Activated CD8-positive, alpha-beta memory T cell treated with anti-CD3 and anti-CD28 coated beads, Interleukin-2, amount 50 U/mL, for 48 hours (primary cell): ENCODE measurements around the gene KLHL22.
"Not testable (repeated sequence)": the region's sequence is repeated elsewhere in the genome, so short reads cannot be mapped to it uniquely, and the experiment has no call there.

Source experiments
- DNase-seq: peaks from one replicate; pipeline ENCODE4 v3.0.0-alpha.2; 2020

KLHL22 gene, protein sequence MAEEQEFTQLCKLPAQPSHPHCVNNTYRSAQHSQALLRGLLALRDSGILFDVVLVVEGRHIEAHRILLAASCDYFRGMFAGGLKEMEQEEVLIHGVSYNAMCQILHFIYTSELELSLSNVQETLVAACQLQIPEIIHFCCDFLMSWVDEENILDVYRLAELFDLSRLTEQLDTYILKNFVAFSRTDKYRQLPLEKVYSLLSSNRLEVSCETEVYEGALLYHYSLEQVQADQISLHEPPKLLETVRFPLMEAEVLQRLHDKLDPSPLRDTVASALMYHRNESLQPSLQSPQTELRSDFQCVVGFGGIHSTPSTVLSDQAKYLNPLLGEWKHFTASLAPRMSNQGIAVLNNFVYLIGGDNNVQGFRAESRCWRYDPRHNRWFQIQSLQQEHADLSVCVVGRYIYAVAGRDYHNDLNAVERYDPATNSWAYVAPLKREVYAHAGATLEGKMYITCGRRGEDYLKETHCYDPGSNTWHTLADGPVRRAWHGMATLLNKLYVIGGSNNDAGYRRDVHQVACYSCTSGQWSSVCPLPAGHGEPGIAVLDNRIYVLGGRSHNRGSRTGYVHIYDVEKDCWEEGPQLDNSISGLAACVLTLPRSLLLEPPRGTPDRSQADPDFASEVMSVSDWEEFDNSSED

DNA sequence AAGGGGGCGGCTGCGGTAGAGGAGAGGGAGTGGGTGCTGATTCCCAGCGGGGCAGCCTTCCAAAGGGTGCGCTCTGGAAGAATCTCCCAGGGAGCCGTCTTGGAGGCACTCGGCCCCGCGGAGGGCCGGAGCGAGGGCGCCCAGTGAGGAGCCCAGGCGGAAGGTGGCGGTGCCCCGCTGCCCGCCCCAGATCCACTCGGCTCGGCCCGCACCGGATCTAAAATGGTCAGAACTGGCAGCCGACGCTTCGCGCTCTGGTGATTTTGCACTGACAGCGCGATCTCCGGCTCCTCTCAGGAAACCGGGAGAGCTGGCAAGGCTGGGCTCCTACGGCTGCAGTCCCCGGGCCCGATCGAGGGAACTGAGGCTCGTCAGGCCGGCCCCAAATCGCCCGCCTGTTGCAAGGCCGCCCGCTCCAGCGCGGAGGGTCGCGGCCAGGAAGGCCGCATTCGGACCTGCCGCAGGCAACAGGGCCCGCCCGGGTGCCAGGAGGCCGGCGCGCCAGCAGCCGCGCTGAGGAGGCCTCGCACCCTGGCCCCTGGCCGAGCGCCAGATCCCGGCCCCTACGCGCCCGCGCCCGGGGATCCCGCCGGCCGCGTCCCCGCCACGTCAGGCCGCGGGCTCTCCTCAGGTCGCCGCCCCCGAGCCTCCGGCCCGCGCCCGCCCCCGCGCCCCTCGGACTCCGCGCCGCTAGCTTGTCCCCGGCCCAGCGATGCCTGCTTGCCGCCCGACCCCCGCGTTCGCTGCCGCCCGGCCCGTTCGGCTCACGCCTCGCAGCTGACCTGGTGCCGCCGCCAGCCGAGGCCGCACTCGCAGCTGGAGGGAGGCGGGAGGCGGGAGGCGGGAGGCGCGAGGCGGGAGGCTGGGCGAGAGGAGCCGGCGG, at the start of gene KLHL22:
TSS of gene KLHL22 (minus strand) at position 818 of the 883 bp plus-strand sequence. CDS start 6,584 bp downstream, outside the sequence.
- DNase-seq, result peak; percentile 70

DNA sequence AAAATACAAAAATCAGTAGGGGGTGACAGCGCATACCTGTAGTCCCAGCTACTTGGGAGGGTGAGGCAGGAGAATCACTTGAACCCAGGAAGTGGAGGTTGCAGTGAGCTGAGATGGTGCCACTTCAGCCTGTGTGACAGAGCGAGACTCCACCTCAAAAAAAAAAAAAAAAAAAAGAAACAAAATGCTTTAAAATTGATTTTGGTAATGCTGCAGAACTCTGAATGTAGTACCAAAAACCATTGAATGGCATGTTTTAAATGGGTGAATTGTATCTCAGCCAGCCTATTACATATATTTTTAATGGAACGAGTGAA, 49.7 kb upstream of the KLHL22 start:
- not testable (repeated sequence) for DNase-seq

DNA sequence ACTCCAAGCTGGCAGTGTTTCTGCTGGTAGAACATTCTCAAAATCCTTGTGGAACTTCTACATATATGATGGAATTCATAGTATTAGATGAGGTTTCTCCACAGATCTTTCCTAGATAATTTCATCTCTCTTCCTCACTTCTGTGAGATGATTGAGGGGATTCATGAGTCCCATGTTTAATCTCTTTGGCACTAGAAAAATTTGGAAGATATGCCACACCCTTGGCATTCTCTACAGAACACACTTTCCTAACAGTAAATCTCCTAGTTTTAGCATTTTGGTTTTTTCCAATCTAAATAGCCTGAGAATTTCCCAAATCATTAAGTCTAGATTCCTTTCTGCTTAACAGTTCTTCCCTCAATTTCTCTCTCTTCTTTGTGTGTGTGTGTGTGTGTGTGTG, 47.1 kb upstream of the KLHL22 start:
- no peak for DNase-seq

DNA sequence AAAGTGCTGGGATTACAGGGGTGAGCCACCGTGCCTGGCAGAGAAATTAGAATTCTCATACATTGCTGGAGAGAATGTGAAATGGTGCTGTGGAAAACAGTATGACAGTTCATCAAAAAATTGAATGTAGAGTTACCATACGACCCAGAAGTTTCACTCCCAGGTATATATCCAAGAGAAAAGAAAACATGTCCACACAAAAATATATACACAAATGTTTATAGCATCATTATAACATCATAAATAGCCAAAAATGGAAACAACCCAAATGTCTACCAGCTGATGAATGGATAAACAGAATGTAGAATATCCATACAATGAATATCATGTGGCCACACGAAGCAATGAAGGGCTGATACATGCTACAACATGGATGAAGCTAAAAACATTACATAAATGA, 46.5 kb upstream of the KLHL22 start:
- no peak for DNase-seq

DNA sequence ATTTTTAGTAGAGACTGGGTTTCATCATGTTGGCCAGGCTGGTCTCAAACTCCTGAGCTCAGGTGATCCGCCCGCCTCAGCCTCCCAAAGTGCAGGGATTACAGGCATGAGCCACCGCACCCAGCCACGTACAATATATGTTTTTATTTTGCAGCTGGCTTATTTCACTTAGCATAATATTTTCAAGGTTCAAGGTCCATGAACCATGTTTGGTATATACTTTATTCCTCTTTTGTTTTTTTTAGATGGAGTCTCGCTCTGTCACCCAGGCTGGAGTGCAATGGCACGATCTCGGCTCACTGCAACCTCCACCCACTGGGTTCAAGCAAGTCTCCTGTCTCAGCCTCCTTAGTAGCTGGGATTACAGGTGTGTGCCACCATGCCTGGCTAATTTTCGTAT, 43.3 kb upstream of the KLHL22 start:
- not testable (repeated sequence) for DNase-seq

DNA sequence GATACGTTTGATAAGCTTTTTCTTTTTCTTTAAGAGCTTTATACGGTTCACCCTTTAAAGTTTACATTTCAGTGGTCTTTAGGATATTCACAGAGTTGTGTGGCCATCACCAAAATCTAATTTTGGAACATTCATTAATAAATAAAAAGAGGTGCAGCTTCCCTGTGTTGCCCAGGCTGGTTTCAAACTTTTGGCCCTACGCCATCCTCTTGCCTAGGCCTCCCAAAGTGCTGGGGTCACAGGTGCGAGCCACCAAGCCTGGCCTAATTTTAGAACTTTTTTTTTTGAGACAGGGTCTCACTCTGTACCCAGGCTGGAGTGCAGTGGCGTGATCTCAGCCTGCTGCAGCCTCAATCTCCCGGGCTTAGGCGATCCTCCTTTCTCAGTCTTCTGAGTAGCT, 42.4 kb upstream of the KLHL22 start:
- DNase-seq, result no peak

DNA sequence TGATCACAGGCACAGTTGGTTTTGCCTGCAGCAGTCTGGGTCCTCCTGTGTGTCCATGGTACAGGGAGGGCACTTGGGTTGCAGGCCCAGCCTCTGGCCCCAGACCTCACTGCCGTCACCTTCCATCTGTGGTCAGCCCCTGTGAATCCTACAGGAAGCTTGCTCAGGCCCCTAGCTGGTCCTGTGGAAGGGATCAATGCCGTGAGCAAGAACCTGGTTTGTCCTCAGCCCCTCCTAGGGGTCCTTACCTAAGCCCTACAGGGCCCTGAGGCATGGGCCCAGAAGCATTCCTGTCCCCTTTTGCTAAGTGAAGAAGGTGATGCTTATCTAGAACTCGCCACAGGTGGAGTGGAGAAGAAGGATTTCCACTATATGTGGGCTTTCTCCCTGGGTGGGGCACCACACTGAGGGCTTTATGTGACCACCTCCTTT, 41.7 kb upstream of the KLHL22 start:
- DNase-seq, result no peak

DNA sequence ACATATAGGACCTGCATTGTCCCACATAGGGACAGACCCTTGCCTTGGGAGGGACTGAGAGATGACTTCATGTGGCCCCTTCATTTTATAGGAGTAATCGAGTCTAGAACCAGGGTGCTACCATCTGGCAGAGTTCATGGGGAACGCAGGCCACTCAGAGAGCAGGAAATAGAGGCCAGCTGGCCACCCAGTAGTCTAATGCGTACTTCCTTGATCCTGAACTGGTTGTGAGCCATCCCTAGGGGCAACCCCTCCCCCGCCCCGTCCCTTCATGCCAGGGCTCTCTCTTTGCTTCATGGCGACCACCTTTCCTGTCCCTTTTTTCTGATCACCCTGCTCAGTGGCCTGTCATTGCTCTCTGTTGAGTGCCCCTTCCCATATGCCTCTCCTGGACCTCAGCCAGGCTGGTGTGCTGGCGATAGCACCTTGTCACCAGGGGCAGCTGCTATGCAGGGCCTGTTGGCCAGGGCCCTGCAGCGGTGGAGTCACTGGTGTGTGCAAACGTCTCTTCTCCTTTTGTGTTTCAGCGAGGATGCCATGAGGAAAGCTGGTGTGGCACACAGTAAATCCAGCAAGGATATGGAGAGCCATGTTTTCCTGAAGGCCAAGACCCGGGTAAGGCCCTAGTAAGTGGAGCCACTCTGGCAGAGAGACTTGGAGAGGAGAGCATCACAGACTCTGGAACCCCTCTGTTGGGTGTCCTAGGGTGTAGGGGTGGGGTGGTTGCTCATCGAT, 41.2 kb upstream of the KLHL22 start:
- DNase-seq, result no peak

DNA sequence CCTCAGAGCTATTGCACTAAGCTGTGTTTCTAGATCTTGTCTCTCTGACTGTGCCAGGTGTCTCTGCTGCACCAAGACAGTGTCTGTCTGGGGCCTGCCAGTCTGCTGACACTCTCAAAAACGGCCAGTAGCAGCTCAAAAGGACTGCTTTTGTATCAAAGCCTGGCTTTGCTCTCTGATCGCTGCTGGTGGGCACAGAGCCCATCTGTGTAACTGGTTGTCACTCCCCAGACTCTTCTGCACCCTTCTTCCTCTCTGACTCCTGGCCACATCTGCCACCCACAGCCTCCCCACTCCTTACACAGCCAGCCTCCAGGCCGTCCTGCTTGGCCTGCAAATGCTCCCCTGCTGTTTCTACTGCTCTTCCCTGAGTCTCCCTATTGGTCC, 38.3 kb upstream of the KLHL22 start:
- DNase-seq, result no peak

DNA sequence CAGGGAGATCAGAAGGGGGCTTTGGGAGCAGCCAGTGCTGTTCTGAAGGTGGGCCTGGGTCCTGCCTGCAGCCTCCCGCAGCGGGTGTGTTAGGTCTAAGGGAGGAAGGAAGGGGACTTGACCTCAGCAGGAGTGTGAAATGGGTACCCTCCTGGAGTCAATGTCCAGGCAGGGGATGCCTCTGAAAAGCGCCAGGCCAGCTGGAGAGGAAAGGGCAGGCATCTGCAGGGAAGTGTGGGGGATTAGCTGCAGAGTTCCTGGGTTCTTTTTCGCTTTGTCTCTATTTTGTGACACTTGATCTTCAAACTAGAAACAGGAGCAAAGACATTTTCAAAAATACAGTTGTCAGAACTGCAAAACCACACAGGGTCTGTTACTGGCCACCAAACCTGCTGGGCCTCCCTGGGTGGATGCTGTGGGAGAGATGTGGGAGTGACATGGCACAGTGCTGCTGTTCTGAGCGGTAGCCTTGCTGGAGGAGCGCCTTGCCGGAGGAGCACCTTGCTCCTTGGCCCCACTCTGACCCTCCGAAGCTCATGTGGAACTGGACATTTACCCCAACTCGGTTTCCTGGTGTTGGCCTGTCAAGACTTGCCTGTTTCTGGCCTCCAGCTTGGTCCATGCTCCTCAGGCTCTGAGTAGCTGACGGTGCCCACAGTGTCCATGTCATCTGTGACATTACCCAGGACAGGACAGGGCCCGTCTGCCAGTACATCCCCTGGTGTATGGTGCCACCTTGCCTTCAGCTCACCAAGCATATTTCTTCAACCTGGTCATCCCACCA, 37.7 kb upstream of the KLHL22 start:
- no peak for DNase-seq

DNA sequence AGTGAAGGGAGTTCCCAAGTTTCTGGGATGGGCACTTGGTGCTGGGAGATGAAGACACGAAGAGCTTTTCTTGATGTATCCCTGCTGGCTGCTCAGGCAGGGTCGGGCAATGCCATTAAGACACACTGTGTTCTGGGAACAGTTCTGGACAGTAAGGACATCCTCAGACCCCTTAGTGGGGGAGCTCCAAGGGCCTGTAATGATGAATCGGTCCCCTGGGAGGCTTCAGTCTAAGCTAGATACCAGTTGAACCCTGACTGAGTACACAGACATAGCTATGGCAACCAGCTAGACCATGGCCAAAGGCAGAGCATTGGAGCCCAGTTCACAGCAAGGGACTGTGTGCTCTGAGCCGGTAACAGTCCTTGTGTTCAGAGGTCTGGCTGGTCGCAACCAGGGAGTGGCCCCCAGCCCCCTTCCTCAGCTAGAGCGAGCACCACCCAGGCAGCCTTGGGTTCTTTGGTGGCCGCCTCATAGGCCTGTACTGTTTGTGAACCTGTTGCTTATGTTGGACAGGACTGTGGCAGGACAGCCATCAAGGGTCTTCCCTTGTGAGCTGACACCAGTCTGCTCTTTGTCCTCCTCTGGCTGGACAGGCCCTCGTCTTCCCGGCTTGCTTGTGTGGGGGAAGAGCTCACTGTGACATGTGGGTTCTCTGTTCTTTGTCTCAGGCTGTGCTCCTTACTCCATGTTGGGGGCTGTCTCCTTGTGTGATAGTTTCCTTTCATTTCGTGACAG, 36.8 kb upstream of the KLHL22 start:
- no peak for DNase-seq

DNA sequence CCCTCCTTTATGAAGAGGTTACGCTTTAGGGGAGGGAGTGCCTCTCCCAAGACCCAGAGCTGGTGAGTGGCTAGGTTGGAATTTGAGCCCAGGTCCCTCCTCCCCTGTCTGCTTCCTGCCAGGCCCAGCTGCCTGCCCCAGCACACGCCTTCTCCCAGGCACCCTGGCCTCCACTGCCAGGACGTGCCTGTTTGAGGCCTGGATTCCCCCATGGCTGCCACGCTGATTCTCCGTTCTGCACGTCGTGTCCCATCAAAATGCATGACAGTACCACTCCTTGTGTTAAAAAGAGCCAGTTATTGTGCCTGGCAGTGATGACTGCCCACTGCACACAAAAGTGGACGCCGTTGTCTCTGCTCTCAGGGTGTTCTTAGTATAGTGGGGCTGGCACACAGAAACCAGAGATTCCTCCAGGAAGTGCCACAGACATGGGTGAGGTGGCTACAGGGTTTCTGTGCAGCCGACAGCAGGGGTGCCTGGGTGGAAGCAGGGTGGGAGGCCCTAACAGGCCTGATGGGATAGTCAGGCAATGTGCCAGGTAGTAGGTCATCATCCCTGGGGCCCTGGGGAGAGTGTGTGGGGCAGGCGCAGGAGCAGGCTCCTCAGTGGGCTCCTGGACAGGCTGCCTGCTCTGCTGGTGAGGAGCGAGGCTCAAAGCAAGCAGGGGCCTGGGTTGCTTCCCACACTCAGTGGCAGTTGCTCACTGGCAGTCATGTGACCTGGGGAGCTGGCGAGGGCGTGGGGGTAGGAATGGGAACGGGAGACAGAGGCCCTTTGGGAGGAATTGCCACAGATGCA, 36.0 kb upstream of the KLHL22 start:
- DNase-seq, result no peak

DNA sequence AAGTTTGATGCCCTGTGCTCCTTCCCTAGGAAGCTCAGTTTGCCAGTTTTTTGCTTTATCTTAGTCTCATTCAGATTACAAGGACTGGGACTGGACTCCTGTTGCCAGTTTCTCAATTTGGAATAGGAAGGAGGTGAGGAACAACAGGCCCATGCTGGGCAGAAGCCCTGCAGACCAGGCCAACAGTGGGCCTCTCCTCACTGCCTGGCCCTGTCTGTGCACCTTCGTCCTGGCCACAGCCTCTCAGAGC, 35.5 kb upstream of the KLHL22 start:
- DNase-seq, result no peak

DNA sequence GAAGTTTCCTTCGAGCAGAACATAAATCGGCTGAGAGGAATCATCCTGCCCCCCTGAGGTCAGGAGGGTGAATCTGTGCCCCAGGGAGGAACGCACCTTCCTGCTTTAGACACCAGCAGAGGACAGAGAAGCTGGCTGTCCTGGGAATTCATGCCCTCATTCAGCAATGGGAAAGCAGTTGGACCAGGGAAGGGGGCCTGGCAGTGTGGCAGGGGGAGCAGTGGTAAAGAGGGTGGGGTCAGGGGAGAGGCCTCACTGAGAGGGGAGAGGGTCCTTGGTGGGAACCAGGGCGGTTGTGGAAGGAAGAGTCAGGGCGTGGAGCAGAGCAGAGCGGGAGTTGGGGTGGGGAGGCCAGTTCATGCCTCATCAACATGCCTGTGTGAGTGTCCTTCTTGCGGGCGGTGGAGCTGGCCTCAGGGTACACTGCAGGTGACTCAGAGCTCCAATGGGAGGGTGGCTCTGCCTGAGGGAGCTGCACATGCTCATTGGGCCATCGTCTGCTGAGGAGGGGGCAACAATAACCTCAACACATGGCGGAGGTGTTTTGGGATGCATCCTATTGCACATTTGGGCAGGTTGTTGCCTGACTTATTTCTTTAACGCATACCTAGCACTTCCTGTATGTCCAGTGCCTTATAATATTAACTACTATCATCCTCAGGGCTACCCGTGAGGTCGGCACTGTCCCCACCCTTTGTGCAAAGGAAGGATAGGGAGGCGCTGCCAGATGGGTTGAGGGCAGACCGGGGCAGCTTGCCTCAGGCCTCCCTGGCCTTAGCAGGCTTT, 35.0 kb upstream of the KLHL22 start:
- DNase-seq, result no peak

DNA sequence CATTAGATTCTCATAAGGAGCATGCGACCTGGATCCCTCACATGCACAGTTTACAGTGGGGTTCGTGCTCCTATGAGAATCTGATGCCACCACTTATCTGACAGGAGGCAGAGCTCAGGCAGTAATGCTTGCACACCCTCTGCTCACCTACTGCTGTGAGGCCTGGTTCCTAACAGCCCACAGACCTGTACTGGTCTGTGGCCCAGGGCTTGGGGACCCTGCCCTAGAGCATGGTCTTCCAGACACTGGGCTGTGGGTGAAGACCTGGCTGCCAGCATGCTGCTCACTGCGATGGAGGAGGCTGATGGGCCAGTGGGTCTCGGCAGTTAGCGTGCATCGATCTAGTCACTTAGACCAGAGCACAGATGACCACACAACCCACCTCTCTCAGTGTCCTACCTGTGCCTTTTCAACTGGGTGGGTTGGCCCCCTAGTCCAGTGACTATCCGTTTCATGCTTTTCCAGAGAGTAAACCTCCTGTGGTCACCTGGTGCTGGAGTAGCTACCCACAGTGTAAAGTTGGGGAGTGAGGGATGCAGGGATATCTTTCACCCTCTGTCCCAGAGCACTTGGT, 32.9 kb upstream of the KLHL22 start:
- DNase-seq, result no peak

DNA sequence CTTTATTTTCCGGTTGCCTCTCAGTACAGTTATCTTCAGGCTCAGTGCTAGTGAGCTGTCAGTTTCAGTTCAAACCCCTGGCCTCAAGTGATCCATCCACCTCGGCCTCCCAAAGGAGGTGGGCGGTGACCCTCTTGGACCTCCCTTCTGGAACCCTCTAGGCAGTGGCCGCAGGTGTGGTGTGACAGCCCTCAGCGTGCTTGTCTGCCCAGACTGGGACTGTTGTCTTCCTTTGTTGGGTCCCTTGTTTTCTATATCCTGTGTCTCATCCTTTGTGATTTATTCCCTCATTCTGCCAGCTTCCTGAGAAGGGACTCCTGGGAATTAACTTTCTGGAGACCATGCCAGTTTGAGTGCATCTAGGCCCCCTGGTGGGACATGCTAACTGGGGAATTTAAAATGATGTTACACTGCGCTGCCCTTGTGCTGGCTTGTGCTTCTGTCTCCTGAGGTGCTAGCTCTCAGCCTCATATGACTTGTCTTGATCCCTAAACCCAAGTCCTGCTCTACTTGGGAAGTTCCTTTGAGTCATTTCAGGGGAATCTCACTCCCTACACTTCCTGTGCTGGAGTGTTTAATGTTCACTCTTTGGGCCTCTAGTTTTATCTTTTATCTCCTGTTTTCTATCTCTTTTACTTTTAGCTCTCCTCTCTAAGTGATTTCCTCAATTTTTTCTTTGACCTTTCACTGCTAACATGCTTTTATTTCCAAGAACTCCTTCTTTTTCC, 31.2 kb upstream of the KLHL22 start:
- no peak for DNase-seq

DNA sequence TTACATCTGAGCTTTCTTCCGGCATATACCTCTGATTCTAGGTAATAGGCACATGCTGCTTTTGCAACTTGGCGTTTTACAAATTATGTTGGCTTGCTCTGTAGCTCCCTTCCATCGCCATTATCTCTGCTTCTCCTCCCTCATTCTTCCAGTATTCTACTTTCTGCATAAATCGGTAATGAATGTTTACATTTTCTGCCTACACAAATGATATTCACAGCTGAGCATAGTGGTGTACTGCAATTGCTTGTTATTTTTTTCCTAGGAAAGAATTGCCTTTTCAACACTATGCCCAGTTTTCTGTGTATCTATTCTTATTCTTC, 30.7 kb upstream of the KLHL22 start:
- no peak for DNase-seq

DNA sequence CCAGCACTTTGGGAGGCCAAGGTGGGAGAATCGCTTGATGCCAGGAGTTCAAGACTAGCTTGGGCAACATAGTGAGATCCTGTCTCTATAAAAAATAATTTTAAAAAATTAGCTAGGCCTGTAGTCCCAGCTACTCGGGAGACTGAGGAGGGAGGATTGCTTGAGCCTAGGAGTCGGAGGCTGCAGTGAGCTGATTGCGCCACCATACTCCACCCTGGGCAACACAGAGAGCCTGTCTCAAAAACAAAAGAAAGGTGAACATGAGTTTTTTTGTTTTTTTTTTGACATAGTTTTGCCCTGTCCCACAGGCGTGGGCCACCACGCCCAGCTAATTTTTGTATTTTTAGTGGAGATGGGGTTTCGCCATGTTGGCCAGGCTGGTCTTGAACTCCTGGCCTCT, 29.5 kb upstream of the KLHL22 start:
- no peak for DNase-seq

DNA sequence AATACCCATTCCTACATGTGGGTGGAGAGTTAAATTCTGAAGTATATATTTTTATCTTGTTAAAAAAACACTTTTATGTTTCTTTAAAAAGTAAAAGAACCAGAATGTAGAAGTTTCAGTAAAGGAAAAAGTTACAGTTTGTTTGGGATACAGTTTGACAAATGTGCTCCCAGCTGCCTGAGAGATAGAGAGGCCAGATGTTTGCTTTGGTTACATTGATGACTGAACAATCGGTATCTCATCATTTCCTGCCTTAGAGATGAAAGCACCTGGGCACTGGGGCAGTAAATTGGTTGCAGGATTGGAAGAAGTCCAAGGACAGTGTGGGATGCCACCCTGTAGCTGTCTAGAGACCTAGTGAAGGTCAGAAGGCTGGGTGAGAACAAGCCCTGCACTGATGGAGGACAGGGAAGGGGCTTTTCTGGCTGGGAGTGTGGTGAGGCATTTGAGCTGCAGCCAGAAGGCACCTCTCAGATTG, 28.4 kb upstream of the KLHL22 start:
- no peak for DNase-seq
